ENCODE results near the gene MYADML2.
"Not testable (repeated sequence)": the region's sequence is repeated elsewhere in the genome, so short reads cannot be mapped to it uniquely, and the experiment has no call there.

Gene MYADML2

DNA sequence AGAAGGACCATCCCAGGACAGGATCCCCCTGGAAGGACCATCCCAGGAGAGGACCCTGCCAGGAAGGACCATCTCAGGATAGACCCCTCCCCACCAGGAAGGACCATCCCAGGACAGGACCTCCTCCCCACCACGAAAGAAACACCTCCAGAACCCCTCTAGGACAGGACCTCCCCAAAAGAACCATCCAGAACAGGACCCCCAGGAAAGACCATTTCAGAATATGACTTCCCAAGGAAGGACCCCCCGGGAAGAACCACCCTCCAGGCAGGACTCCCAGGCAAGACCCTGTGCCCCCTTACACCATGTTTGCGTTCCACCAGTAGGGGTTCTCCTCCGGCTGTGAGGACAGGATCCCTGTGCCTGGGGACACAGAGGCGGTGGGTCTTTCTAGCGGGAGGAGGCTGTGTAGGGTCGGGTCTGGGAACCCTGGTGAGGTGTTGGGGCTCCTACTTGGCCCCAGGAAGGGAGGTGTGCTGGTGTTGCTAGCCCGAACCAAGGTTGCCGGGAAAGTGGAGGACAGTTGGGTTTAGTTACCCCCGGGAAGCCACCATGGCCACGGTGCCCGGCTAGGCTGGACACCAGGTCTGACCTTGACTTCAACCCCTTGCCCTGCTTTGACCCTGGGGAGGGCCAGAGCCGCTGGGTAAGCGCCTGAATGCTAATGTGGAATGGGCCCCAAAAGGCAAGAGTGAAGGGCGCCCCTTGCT is 11.8 kb upstream of the MYADML2 start:
- peak; percentile 46 for DNase-seq (ENCODE audit: low spot score)

DNA sequence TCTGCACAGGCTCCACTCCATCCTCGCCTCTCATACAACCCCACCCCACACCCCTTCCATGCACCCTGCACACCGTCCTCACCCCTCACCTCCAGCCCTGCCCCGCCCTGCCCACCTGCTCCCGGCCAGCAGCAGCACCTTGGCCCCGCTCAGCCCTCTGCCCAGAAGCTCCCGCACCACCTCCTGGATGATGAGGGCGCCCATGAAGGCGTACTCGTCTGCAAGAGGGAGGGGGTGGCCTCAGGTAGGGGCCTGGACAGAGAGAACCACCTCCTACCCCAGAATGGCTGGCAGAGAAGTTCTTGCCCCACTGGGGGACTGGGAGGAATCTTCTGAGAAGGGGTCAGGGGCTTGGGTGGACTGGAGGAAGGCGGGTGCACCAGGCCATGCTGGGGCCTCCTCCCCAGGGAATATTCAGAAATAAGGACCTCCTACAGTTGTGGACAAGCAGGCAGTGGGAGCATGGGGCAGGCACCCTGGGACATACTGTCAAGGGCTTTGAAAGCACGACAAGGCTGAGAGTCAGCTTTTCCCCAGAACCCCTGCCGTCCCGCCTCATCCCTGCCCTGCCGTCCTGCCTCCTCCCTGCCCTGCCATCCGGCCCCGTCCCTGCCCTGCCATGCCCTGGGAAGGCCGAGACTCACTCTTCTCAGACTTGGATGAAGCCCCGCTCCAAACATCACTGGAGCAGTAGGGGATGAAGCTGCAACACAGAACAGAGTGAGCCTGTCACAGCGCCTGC is 10.8 kb upstream of the MYADML2 start:
- DNase-seq (ENCODE audit: low spot score): no peak

DNA sequence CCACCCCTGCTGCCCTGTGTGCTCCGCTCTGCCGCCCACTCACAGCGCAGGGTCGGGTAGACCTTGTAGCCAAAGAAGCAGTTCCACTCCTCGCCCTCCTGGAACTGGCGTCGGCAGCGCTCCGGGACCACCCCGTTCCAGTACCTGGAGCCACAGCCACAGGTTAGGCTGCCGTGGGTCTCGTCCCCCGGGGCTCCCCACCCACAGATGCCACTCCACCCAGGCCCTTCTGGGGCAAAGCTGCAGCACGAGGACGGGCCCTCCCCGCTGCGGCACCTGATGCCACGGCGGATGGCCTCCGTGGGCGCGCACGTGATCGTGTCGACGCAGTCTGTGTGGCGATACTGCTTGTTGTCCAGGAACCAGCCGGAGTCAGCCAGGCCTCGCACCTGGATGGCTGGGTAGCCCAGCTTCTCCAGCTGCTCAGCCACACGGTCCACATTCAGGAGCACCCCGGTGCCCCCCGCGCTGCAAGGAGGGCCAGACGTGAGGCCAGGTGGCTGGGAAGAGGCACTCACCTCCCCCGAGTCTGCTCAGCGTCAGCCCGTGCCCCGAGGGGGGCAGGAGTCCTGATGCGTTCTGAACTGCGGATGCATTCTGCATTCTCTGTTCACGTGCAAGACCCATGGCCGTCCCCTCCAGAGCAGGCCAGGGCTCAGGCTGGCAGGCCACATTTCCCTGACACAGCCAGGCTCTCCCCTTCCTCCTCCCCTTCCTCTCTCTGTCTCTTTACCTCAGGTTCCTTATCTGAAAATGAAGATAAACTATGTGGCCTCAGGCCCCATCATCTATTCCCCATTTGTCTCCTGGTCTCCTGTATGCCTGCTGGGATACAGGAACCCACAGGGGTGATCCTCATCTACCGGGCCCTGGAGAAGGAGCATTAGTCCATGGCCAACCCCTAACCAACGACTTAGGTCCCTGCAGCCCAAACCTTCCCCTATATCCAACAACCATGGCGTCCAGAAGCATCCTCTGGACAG is 9.9 kb upstream of the MYADML2 start:
- DNase-seq (ENCODE audit: low spot score): no peak

DNA sequence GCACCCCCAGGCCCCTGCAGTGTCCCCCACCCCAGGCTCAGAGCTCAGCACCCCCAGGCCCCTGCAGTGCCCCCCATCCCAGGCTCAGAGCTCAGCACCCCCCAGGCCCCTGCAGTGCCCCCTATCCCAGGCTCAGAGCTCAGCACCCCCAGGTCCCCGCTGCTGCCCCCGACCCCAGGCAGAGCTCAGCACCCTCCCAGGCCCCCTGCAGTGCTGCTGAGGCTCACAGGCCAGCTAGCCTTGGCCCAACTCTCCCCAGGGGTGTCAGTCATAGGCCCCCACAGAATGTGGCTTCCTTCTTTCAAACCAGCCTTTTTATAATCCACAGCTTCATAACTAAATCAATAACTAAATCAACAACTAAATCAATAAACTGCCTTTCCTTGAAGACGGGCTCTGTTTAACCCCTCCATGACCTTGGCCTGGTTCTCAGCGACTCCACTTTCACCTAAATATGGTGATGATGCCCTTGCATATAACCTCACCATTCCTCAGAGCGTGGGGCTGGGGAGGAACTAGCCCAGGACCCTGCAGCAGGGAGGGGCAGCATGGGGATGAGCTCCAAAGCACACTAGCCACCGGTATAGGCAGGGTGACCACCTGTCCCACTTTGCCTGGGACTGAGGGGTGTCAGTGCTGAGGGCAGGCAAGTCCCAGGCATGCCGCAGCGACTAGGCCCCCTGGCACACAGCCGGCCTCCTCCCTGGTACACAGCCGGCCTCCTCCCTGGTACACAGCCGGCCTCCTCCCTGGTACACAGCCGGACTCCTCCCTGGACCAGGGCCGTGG is 8.9 kb upstream of the MYADML2 start:
- DNase-seq (ENCODE audit: low spot score): no peak

DNA sequence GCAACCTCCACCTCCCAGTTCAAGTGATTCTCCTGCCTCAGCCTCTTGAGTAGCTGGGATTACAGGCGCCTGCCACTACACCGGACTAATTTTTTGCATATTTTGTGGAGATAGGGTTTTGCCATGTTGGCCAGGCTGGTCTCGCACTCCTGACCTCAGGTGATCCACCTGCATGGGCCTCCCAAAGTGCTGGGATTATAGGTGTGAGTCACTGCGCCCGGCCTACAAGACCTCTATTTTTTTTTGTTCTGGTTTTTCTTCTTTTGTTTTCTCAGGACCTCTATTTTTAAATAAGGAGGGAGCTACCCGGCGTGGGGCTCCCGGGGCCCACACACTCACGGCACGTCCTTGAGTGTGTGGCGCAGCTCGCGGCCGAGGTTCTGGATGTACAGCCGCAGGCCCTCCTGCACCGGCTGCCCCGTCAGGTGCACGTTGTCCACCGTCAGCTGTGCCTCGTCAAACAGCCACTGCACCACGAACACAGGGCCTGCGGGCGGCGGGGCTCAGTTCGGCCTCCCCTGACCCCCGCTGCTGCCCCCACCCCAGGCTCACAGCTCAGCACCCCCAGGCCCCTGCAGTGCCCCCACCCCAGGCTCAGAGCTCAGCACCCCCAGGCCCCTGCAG is 8.1 kb upstream of the MYADML2 start:
- no peak for DNase-seq (ENCODE audit: low spot score)

DNA sequence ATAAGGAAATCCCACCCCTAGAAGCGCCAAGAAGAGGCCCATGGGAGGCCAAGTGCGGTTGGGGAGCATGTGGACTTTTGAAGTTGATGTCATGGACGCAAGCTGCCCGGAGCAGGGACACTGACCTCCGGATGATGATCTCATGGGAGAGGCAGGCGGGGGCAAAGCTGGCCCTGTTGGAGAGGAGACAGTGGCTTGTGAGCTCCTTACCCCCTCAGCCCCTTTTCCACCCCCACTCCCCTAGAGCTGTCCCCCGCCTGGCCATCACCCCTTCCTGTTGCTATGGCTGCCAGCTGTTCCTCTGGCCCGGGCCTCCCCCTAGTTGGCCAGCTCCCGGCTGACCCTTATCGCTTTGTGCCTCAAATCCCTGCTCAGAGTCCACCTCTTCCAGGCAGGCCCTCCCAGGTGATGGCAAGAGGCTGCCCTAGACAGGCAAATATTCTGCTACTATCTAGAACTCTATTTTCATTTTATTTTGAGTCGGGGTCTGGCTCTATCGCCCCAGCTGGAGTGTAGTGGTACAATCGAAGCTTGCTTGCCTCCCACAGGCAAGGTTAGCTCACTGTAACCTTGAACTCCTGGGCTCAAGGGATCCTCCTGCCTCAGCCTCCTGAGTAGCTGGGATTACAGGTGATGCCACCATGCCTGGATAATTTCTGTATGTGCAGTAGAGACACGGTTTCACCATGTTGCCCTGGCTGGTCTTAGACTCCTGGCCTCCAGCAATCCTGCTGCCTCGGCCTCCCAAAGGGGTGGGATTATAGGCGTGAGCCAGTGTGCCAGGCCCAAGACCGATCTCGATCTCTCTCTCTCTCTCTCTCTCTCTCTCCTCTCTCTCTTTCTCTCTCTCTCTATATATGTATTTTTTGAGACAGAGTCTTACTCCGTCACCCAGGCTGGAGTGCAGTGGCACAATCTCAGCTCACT is 7.4 kb upstream of the MYADML2 start:
- no peak for DNase-seq (ENCODE audit: low spot score)

DNA sequence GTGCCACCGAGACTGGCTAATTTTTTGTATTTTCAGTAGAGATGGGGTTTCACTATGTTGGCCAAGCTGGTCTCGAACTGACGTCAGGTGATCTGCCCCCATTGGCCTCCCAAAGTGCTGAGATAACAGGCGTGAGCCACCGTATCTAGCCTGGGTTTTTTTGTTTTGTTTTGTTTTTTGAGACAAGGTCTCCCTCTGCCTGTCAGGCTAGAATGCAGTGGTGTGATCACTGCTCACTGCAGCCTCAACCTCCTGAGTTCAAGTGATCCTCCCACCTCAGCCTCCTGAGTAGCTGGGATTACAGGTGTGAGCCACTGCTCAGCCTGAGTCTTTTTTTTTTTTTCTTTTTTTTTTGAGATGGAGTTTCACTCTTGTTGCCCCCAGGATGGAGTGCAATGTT is 6.4 kb upstream of the MYADML2 start:
- DNase-seq (ENCODE audit: low spot score): not testable (repeated sequence)

DNA sequence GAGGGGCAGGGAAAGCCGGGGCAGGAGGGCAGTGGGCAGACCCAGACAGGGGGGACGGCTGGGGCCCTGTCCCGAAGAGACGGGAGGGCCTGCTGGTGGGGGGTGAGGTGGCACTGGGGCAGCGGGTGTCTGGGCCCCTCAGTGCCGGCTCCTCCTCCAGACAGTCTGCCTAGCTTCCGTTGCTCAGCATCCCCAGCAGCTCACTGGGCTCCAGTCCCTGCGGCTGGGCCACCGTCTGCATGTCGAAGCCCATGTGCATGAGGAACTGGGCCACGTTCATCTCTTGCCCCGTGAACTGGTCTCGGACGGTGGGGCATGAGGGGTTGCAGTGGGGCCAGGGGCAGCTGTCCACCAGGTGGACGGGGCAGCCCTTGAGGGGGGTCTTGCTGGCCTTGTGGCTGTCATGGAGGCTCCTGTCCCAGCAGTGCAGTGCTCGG is 5.8 kb upstream of the MYADML2 start:
- no peak for DNase-seq (ENCODE audit: low spot score)

DNA sequence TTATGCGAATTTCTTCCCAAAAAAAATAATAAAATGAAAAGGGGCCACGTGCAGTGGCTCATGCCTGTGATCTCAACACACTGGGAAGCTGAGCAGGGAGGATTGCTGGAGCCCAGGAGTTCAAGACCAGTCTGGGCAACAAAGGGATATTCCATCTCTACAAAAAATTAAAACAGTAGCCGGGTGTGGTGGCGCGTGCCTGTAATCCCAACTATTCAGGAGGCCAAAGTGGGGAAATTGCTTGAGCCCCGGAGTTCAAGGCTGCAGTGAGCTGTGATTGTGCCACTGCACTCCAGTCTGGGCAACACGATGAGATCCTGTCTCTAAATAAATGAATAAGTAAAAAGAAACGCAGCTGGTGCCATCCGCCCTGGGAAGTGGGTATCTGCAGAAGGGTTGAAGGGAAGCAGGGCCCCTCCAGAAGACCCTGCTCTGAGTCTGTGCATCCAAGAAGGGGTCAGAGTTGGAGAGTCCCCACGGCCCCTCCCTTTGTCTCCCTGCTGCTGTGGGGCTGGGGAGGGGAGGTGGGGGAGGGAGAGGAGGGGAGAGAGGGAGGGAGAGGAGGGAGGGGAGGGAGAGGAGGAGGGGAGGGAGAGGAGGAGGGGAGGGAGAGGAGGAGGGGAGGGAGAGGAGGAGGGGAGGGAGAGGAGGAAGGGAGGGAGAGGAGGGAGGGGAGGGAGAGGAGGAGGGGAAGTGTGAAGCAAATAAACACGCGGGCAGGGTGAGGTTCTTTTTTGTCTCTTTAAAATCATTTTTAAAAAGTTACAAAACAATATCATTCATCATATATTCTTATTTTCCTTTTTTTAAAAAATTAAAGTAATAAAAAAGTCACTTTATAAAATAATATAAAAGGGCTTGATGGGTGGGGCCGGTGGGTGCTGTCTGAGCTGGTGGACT is 5.0 kb upstream of the MYADML2 start:
- no peak for DNase-seq (ENCODE audit: low spot score)

DNA sequence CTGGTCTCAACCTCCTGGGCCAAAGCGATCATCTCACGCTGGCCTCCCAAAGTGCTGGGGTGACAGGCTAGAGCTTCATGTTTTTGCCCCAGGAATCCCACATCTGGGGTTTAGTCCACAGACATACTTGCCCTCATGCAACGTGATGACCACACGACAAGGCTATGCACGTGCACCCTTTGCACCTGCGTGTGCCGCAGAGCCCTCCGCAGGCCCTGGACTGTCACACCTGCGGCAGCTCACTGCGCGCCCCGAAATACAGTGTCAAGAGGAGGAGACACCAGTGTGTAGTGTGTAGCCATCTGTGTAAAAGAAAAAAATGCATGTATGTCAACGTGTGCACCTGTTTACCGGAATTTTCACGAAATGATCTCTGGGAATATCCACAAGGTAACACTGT is 3.5 kb upstream of the MYADML2 start:
- DNase-seq (ENCODE audit: low spot score): no peak

DNA sequence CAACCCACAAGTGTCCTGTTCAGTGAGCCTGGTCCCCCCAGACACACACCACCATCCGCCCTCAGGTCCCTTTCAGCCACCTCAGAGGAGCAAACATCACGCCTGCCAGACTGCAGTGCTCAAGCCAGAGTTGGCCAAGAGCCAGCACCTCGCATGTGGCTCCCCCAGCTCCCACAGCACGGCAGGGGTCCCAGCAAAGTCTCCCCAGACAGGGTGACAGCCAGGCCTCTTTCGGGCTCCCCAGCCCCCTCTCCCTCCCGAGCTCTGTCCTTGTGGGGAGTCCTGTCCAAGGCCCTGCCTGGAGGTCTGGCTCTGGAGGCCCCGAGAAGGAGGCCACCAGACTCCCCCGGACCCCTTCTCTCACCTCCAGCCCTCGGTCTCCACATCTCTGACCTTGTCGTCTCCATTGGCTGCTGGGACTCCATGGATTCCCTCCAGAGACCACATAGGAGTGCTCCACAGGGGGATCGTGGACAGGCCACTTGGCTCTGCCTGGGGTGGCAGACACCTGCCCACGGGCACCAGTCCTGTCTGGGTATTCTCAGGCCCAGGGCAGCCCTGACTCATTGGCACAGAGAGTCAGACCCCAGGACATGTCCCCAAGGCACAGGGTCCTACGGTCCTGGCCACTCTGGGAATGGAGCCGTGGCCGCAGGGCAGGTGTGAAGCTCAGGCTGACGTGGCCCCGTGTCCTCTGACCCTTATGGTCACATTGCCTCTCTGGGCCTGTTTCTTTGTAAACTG is 1.8 kb upstream of the MYADML2 start:
- no peak for DNase-seq (ENCODE audit: low spot score)

DNA sequence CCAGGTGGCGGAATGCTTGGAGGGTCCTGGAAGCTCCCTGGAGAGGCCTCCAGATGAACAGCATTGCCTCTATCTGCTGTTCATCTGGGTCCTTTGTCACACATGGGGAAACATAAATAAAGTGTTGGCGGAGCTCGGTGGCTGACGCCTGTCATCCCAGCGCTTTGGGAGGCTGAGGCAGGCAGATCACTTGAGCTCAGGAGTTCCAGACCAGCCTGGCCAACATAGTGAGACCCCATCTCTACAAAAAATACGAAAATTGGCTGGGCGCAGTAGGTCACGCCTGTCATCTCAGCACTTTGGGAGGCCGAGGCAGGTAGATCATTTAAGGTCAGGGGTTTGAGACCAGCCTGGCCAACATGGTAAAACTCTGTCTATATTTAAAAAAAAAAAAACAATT is 2.2 kb downstream of the MYADML2 start:
- DNase-seq (ENCODE audit: low spot score): no peak

DNA sequence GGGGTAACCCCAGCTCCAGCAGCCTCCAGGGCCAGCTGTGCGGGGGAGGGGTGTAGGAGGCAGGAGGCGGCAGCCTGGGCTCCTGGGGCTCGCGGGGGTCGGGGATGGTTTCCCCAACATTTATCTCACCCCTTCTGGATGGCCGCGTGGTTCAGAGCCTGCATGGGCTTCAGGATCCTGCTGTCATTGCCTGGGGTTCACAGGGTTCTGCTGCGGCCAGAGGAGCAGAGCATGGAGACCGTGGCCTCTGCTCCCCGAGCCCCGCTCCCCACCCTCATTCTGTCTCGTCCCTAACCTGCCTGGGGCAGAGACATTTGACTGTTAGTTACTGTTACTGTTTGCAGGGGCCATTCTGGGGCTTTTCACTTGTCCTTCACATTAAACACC is 4.9 kb downstream of the MYADML2 start:
- no peak for DNase-seq (ENCODE audit: low spot score)

DNA sequence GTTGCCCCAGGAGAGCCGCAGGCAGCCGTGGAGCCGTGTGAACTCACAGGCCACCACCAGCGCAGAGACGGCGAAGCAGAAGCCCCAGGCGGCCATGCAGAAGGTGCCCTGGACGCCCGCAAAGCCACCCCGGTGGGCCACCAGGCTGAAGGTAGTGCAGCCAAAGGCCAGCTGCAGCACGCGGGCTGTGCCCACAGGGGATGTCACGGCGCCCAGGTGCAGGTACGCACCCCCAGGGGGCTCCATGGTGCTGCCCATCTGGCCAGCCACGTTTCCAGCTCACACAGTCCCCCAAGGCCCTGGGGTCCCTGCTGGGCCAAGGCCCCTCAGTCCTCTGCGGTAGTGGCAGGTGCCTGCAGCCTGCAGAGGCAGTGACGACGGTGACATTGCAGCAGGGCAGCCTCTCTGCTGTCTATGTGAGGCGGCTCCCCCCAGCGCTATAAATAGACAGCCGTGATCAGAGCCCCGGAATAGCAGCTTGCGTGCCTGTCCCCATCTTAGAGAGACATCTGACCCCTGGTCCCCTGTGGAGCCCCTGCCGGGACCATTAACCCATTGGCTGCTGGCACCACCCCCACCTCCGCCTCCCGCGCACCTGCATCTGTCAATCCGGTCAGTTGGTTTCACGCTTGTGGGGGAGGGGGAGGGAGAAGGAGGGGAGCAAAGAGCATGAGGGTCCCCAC is 5.4 kb downstream of the MYADML2 start:
- DNase-seq (ENCODE audit: low spot score): no peak

DNA sequence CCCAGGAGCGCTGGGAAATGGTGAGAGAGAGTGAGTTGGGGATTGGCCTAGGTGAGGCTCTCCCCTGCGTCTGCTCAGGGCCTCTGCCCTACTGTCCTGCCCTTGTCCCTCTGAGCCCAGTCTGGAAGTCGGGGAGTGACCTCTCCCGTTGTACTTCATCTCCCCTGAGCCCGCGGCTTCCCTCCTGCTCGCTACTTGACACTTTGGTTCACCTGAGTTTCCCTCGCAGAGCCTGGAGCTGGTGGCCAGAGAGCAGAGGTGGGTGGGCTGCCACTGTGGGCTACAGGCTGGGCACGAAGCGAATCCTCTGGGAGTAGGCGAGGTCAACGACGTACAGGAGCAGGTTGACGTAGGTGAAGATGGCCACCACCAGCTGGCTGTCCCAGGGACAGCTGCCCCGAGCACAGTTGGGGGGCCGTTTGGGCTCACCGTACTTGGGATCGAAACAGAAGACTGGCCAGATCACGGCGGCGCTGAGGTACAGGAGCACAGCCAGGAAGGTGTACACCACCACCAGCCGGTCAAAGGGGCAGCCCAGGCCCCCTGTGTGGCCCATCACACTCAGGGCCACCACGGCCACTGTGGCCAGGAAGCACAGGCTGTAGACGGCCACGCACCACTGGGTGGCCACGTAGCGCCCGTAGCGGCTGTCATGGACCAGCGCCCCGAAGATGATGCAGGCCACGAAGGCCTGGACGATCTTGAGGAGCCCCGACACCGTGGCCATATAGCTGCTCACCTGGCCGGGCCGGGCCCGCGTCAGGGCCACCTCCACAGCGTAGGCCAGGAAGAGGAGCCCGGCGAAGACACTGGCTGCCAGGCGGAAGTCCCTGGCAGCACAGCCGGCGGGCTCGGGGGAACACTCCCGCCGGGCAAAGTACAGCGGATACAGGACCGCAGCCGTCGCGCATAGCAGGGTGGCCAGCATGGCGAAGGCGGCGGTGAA is 6.2 kb downstream of the MYADML2 start:
- DNase-seq (ENCODE audit: low spot score): no peak

DNA sequence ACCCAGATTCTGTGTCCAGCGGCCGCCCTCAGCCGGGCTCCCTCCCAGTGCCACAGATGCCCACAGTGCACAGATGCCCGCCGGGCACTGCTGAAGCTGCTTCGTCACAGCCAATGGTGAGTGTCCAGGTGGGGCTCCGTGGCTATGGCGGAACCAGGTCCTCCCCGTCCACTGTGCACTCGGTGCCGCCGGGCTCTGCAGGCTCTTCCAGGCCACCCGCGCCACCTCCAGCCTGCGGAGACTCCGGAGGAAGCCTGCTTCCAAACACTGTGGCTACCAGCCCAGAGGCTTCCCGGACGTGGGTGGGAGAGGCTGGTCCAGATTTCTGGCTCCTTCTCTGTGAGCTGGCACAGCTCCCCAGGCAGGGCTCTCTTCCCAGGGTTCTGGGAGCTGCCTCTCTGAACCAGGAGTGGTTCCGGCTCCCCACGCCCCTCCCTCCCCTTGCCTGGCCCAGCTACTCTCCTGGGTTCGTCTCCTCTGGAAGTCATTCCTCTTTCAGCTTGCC is 7.1 kb downstream of the MYADML2 start:
- DNase-seq (ENCODE audit: low spot score): no peak
